RKO (cell line): ENCODE results near the gene CALY.

ENCODE experiments used
- DNase-seq: peaks from one replicate; pipeline ENCODE4 v3.0.0-alpha.2; 2016; ENCODE audit warnings: low spot score

CALY gene

DNA sequence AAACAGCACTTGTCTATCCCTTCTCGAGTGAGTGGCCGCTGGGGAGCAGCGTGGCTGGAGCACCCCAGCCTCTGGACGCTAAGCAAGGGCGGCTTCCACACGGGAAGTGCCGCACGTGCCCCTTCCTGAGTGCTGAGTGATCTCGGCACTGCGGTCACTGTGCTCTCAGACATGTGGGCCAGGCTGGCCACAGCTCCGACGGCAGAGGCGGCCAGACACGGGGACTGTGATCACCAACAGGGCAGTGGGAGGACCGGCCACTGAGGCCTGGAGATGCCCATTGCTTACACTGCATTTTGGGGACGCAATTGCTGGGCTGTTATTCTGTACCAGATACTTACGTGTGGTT, 29.4 kb upstream of the CALY start:
- DNase-seq = no peak

DNA sequence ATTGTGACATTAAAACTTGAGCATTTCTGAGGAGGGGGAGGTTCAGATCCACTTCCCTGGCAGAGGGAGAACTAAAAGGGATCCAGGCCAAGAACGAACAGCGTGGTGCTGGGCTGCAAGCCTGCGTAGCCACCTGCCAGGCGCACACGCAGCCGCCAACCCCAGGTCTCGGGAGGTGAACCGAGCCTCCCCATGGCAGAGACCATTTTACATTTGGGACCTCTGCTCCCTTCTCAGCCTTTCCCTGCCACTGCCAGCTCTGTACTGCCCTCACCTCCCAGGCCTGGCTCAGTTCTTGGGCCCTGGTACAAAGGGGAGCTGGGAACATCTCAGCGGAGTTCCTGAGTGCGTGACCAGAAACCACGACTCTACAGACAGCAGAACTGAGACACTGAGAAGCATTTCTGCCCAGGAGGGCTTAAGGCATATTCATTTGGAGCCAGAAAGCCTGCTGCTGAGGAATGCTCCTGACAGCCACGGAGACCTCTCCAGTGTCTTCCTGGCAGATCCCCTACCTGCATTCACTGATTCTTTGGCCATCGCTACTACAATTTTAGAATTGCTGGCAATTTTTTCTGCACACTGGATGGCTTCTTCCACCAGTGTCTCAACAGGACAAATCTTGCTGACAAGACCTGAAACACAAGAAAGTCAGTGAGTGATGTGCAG, 28.9 kb upstream of the CALY start:
- DNase-seq = no peak

DNA sequence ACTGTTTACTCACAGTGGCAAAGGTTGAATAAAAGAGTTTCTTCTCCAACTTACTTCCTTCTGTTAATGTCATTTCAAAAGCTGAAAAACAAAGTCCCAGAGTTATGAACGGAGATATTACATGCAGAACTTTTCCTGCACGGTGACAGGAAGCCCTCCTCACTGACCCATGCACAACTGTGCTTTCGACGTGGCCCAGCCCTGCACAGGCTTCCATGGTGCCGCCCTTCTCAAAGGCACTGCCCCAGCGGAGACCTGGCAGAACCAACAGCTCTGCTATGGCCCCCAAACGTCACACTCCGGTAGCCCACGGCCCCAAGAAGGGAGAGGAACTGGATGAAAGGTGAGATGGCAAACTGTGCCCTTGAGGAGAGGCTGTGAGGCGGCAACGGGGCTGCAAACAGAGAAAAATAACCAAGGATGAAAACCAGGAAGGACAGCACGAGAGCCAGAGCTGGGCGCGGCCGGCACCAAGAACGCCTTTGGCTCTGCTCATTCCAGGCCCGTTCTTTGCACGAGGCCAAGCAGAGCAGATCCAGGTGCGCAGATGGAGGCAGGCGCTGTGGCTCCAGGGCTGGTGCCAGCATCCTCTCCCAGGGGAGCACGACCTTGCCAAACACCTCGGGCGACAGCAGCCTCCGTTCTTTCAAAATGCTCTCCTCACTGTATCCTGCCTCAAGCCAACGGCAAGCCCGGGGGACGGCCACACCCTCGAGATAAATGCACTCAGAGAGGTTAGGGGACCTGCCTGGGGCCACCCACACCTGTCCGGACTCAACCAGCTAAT, 28.1 kb upstream of the CALY start:
- DNase-seq = no peak

DNA sequence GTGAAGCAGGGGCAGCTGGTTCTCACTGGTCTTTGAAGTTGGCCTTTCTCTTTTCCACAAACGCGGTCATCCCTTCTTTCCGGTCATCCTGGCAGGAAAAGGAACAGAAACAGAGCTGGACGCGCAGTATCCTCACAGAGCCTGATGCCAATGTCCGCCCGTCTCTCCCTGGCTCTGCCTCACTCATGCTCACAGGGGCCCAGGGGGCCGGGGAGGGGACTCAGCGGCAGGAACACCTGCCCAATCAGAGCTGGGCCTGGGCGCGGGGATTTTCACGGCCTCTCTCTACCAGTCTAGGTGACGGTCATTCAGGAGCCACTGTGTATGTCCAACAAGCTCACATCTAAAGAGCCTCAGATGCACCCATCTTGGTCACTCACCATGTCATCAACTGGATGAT, 26.1 kb upstream of the CALY start:
- no peak for DNase-seq

DNA sequence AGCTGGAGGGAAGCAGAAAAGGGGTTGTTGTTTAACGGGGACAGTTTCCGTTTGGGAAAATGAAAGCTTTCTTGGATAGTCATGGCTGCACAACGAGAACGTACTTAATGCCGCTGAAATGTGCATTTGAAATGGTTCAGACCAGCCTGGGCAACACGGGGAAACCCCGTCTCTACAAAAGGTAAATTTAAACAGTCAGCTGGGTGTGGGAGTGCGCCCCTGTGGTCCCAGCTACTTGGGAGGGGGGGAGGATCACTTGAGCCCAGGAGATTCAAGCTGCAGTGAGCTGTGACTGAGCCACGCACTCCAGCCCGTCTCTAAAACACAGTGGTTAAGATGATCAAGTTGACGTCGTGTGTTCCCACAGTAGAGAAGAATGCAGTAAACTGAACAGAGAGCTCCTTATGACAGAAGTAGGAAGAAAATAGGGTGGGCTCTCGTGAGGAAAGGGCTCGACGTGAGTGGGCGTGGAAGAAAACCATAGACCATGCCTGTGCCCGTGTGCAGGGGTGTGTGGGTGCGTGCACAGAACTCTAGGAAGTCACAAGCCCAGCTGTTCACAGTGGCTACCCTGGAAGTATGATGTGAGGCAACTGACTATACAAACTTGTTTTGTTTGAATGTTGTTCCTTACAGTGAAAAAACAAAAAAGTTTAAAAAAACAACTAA, 25.2 kb upstream of the CALY start:
- no peak for DNase-seq

DNA sequence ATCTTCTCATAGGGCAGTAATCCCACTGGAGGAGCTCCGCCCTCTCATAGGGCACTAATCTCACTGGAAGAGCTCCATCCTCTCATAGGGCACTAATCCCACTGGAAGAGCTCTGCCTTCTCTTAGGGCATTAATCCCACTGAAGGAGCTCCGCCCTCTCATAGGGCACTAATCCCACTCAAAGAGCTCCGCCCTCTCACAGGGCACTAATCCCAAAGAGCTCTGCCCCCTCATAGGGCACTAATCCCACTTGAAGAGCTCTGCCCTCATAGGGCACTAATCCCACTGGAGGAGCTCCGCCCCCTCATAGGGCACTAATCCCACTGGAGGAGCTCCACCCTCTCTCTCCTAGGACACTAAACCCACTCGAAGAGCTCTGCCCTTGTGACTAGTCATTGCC, 24.5 kb upstream of the CALY start:
- no peak for DNase-seq

DNA sequence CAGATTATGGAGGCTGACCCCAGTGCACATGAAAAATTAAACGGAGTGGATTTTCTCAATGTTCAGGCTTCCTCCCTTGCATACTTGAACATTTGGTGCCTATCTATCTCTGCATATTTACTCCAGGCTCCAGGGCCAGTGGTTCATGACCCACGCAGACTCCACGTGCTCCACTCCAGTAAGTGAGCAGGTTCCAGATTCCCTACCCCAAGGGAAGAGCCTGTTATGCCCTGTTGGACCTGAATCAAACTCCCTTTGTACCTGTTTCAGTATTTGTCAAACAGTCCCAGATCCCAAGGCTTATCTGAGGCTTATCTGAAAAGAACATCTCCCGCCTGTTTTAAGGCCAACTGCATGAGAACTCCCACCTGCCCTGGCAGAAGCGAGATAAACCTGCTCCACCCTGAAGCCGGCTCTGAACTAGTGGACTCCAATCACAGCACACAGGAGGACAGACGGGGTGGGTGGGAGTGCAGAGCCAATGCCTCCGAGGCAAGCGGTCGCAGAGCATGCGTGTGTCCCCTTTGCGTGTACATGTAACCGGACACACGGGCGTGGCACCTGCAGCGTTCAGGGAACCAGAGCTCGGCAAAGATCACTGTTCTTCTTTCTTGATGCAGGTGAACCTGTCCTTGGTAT, 23.4 kb upstream of the CALY start:
- DNase-seq = no peak

DNA sequence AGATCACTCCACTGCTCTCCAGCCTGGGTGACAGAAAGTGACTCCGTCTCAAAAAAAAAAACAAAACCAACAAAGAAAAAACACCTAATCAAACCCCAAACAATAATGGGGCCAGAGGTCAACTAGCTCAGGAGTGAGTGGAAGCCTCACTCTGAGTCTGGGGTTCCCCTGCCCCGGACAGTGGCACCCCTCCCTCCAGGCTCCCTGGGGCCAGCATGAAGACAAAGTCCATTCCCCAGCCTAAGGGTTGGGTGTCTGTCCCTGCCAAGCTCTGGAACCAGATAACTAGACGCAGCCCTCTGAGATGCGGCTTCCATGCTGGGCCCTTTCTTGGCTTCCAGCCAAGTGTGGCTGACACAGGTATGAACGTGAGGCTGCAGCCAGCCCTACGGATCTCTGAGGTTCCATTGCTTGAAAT, 22.9 kb upstream of the CALY start:
- DNase-seq = no peak

DNA sequence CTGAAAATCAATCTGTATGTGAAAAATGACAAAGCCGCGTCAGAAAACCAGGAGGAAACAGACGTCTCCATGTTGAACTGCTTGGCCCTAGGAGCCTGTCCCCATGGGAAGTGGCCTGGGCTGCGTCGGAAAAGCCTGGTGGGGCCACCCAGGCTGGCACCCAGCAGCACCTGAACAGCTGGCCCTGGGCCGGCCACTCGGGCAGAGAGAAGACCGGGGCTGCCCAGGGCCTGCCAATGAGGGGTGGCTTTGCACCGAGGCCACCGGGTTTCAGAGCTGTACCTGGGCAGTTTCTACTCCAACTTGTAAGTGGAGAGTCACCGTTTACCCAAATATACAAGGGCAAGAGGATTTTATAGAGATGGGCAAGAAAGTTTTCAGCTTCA, 22.2 kb upstream of the CALY start:
- DNase-seq = no peak

DNA sequence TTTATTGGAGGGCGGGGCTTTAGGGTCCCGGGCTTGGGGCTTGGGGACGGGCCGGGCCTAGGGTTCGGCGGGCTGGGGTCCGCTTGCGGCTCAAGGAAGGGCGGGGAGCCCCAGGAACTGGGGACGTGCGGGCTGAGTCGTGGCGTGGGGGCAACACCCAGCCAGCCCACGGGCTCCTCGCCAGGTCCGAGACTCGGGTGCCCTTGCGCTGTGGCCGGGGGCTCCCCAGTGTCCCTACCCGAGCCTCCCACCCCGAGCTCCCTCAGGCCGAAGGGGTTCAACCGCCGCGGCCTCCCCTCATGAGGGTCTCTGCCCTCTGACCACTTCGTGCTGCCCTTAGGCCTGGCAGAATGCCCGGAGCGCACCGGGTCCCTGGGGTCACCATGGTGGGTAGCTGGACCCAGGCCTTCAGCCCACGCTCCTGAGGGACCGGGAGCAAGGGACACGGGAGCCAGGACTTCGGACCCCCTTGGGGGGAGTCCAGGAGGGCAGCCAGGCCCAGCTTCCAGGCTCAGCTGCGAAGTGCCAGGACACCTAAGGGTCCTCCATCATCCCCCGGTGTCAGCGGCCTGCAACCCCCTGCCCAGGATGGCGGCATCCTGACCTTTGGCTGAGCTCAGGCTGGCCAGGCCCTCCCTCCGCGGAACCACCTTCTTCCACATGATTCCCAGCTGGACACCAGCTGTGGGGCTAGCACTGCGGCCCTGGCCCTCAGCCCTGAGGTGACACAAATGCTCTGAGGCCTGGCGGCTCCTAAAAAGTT, 21.6 kb upstream of the CALY start:
- no peak for DNase-seq

DNA sequence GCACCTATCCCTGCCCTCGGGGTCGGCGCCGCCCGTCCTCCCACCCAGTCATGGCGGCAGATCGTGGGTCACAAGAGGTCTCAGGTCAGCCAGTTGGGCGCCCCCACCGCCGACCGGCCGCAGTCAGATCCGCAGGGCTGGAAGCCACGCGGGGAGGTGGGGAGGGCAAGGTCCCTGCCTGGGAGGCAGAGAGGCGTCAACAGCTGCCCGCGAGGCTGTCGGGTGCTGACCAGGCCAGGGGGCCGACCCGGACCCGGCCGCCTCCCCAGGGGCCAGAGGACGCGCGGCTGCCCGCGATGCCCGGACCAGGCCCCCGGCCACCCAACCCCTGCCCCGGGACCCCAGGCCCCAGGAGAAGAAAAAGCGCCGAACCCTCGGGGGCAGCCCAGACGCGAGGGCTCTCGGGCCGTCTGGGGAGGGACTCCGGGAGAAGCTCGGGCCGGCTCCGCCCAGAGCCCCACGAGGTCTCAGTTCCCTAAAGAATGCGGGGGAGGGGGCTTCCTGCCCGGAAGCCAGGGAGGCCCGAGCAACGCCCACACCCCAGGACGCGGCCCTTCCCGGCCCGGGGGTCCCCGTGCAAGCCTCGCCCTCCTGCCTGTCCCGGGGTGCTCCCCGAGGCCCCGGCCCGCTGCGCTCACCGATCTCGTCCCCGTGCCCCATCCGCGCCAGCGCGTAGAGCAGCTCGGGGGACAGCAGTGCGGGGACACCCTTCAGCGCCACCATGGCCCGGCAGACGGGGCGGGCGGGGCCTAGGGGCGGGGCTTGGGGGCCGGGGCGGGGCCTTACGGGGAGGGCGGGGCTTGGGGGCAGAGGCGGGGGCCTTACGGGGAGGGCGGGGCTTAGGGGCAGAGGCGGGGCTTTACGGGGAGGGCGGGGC, 20.8 kb upstream of the CALY start, which contains the start of gene FUOM:
Gene FUOM, minus strand, starts transcription at position 735 of the 877 bp plus-strand sequence. Its CDS starts 12 bp downstream, at position 723.
- no peak for DNase-seq

DNA sequence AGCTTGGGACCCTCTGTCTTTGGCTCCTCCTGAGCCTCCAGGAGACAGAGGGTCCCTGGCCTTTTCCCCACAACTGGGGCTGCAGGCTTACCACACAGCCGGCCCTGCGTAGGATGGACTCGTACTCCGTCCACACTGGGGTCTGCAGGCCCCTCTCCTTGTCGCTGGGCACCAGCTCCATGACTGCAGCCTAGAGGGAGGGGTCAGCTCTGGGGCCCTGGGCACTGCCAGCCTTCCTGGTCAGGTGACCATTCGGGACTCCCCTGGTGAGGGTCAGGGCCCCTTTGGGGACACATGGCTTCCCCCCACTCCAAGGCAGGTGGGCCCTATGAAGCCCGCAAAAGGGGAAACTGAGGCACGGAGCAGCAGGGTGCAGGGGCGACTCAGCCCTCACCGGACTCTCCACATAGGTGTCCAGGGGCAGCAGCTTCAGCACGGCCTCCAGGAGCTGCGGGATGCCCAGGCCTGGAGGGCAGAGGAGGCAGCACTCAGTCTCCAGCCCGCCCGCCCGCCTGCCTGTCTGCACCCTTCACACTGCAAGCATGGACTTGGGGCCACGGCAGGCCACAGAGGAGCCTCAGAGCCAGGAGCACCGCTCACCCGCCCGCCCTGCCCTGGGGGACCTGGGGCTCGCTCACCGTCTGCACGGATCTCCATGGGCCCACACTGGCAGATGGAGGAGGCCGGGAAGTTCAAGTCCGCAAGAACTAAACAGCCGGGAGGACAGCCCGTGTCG, 20.0 kb upstream of the CALY start:
- DNase-seq = no peak

DNA sequence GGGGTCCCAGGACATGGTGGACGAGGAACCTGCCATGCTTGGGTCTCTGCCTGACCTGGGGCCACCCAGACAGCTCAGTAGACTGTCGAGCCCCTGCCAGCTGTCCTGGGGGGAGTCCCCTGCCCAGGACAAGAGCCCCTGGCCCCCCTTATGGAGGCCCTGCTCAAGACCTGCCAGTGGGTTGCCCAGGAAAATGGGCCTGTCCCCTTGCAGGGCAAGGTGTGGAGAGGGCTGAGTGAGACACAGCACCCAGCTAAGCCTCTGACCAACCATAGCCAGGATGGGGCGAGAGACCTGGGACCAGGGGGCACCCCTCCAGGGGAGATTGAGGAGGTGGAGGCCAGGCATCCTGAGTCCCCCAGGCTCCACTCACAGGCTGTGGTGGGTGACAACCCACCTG, 19.3 kb upstream of the CALY start:
- DNase-seq = no peak

DNA sequence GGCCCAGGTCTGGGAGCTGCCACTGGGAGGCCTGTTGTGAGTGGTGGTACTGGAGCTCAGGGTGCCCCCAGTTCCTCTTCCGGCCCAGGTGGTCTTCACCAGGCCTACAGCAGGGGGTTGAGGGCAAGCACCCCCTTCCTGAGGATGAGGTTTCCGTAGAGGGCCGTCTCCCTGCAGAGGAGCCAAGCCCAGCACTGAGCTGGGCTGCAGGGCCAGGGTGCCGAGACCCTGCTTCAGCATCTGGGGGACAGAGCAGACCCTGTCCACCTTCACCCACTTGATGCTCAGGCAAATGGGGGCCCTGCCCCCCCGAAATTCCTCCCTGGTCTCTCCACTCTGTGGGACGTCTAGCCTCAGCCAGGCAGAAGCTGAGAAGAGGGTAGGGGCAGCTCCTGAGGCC, 18.6 kb upstream of the CALY start:
- DNase-seq = no peak

DNA sequence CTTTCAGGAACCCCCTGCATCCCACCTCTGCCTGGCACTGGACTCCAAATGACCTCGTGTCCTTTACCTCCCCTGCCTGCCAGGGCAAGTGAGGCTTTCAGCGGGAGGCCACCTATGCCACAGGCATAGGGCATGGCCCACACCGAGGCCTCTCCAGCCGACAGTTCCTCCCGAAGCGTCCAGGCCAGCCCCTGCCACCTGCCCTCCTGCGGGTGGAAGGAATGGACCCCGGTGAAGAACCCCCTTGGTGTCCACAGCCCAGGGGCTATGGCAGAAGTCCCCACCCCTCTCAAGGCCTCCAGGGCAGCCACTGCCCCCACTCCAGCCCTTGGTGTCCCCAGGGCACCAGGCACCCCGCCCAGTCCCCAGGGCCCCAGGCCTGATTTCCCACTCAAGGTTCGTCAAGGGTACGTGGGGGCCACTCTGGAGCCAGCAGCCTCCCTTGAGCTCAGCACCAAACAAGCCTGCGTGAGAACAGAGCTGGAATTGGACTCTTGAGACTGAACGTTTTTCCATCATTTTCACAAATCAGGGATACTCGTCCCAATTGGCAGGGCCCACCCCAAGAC, 18.1 kb upstream of the CALY start:
- DNase-seq = no peak

DNA sequence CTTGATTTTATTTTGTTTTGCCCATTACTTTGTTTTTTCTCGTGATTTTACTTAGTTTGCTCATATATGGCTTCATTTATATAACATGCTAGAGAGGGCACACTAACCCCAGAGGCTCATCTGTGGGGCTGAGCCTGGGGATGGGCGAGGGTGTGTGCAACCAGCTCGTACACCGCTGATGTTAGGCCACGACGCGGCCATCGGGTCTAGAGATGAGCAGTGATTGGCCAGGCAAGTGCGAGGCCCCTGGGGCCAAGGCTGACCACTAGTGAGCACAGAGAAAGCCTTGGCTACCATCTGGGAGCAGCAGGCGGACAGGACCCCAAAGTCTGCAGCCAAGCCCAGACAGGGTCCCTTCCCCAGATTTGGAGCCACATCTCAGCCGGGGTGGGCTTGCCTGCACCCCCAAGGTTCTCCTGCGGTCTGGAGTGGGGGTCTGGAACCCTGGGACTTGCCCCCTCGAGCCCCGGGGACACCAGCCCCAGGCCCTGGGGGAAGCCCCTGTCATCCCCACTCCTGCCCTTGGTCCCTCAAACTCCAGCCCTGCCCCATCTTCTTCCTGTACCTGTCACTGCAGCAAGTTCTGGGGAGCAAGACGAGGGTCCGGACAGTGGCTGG, 17.4 kb upstream of the CALY start:
- no peak for DNase-seq

DNA sequence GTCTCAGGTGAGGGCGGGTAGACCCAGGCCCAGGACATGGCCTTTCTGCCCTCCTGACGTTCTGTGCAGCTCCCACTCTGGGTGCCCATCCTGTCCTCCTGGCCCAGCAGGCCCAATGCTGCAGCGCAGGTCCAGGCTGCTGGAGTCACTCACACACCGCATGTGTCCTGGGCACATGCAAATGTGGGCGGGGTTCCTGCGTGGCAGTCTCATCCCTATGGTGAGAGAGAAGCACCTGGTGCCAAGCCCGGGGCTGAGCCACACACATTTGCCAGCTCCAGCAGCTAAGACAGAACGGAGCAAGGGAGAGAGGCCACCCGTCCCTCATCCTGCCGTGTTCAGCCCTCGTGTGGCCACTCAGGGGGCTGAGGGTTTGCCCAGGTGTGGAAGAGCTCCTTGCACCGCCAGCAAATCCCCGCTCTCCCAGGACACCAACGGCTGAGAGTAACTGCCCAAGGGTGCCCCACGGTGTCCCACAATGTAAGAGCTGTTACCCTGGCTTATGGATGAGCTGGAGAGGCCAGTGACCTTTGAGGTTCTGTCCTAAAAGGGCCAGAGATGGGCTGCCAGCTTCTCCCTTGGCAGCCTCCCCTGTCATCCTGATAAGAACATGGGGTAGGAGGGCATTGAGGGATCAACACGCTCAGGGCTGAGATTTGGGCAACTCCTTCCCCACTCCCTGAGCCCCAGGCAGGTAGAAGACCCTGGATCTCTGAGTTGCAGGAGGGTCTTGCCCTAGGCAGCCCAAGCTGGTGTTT, 16.7 kb upstream of the CALY start:
- no peak for DNase-seq

DNA sequence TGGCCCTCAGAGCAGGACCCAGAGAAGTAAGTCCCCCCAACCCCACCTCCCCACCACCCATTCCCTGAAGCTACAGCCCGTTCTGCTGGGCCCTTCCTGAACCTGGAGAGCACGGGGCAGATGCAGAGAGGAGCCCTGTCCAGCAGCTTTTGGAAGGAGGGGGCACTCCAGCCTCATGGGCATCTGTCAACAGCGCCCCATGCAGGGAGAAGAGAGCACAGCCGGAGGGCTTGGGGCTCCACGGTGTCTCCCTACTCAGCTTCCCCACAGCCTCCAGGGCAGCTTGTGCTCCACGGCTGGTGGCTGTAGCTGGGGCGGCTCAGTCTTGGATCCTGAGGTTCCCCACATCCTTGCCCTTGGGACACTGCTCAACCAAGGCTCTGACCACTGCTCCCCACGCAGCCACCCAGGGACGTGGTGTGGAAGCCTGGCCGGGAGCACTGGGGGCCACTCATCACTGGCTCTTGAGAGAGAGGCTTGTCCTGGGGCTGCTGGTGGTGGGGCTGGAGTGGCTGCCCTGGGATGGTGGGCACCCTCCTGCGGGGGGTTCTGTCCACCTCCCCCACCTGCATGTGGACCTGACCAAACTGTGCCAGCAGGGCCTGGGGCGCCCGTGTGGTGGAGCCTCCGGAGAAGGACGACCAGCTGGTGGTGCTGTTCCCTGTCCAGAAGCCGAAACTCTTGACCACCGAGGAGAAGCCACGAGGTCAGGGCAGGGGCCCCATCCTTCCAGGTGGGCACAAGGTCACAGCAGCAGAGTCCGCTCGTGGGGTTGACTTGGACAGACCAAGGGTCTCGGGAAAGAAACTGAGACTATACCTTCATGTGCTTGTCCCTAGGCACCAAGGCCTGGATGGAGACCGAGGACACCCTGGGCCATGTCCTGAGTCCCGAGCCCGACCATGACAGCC, 15.0 kb upstream of the CALY start:
- DNase-seq = no peak
